Epithelial cell of alveolus of lung (primary cell): Measurements from ENCODE around the gene FBXO7. TPM values are rescaled to one million over a fixed set of nuclear protein-coding genes. Genes with fewer than 3 reads are reported as not detected.

ENCODE experiments used
- total RNA-seq: library from RNA; depleted of rRNA; stranded (reverse); fragments of >200 nt; gene quantifications from 2 replicates; pipeline ENCODE4 v1.2.1, GENCODE V29; 2015

Gene FBXO7
- total RNA-seq = 66.1 and 71.4 TPM in 2 replicates

DNA sequence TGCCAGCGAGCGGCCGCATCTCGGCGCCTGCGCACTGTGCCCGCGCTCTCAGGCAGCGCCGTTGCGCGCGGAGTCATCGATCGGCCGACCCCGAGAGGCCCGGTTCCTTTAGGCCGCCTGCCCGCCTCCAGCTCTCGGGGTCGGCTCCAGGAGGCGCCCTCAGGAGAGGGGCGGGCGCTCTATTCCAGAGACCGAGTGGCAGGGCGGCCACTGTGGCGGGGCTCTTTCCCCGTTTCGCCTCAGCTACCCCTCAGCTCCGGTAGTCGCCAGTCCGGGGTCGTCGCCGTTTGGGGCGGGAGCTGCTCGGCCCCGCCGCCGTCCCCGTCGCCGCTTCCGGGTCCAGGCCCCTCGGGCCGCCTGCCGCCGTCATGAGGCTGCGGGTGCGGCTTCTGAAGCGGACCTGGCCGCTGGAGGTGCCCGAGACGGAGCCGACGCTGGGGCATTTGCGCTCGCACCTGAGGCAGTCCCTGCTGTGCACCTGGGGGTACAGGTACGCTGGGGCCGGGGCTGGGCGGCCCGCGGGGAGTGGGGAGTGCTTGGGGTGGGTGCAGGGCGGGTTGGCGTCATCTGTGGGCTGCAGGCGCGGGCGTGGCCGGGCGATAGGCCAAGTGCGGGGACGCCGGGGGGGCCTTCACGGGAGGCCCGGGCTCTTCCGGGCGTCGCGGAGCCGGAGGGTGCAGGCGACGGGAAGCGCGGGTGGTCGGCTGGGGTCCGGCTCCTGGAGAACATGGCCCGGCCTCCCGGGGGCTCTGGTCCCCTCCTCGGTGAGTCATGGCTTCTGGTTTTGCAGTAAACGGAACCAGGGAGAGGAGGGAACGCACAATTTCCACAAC is at the start of gene FBXO7:
FBXO7 (plus strand) TSS at position 177 of the 833 bp plus-strand sequence; CDS start at position 369, 192 bp downstream.

Other genes with a start within 250 kb of the FBXO7 start
- not detected in 2 replicates for gene SLC5A4, start 219.5 kb upstream of the FBXO7 start, total RNA-seq
- not detected in 2 replicates for gene RFPL3, start 116.9 kb upstream of the FBXO7 start, total RNA-seq
- gene RTCB, start 62.6 kb upstream of the FBXO7 start, total RNA-seq = 49.5 and 90.2 TPM in 2 replicates
- gene BPIFC, start 10.4 kb upstream of the FBXO7 start, total RNA-seq = 0.13 TPM in 1 of 2 replicates, not detected in the other